Measurements from ENCODE around the gene USP33. TPM values are rescaled to one million over a fixed set of nuclear protein-coding genes. Genes with fewer than 3 reads are reported as not detected.

USP33 gene
- total RNA-seq, 1 experiment from 2014 or later: 51.5 TPM

- no peaks in the 10 kb centered on the region for H3K23me2 ChIP-seq (ENCODE audit: insufficient read length, low read depth, low read length, poor library complexity, severe bottlenecking)
- no peaks in the 10 kb centered on the region for H3K9me3 Mint-ChIP-seq
- DNase-seq: no peak
- no peak overlapping the region for H2AK5ac ChIP-seq (ENCODE audit: insufficient read length, low read length)
- no peak overlapping the region for H4K91ac ChIP-seq (ENCODE audit: insufficient read length, low read depth, low read length)
- H3K27me3 Mint-ChIP-seq (ENCODE audit: low read depth): no peaks in the 10 kb centered on the region
- no peaks in the 10 kb centered on the region for H3K27me3 ChIP-seq (ENCODE audit: insufficient read depth, low read length)
- no peak overlapping the region for H2BK5ac ChIP-seq (ENCODE audit: insufficient read length, low read length)
- H3K23ac ChIP-seq (ENCODE audit: insufficient read length, low read depth, low read length): no peak overlapping the region
- H3K4me1 ChIP-seq (ENCODE audit: insufficient read depth, low read length): no peaks in the 10 kb centered on the region
- no peak overlapping the region for H2BK15ac ChIP-seq (ENCODE audit: low read depth, low read length)
- no peak overlapping the region for H2AFZ ChIP-seq (ENCODE audit: low read length)
- H3K27ac ChIP-seq (ENCODE audit: insufficient read length, low read depth, low read length): no peak overlapping the region
- H4K5ac ChIP-seq (ENCODE audit: insufficient read length, low read depth, low read length): no peak overlapping the region
- no peak overlapping the region for H3K4me2 ChIP-seq (ENCODE audit: insufficient read depth, insufficient read length, low read length)
- no peak overlapping the region for H3K14ac ChIP-seq (ENCODE audit: insufficient read depth, low read length)
- no peaks in the 10 kb centered on the region for H3K79me1 ChIP-seq (ENCODE audit: insufficient read depth, low read depth, low read length, poor library complexity, severe bottlenecking)
- H3K36me3 Mint-ChIP-seq (ENCODE audit: insufficient read depth in 1 of 3, low read depth in 3 of 3): peaks cover 14 to 31% (median 22%) of the 10 kb centered on the region in 3 experiments; a peak in 6 of 7 replicates
- H3K56ac ChIP-seq (ENCODE audit: insufficient read length, low read depth, low read length): no peak overlapping the region
- no peaks in the 10 kb centered on the region for H3K79me2 ChIP-seq (ENCODE audit: insufficient read depth, low read length)
- H4K8ac ChIP-seq (replicated peaks; ENCODE audit: insufficient read length, low read depth, low read length): no peak overlapping the region
- H3K9ac ChIP-seq (ENCODE audit: extremely low read depth, insufficient read length, low read length): no peak overlapping the region
- no peak overlapping the region for H2BK120ac ChIP-seq (ENCODE audit: low read depth, low read length, poor library complexity, severe bottlenecking)
- H3K4me3 Mint-ChIP-seq: no peak overlapping the region
- no peak overlapping the region for H3K18ac ChIP-seq (ENCODE audit: insufficient read length, low read depth, low read length)
- H3K27ac Mint-ChIP-seq: peak overlapping the region in 1 of 3 experiments; percentile 8; a peak in 1 of 7 replicates
- peaks cover 0 to 4% of the 10 kb centered on the region in 2 experiments; a peak in 2 of 4 replicates for H3K4me1 Mint-ChIP-seq
- no peaks in the 10 kb centered on the region for H3K9me3 ChIP-seq (ENCODE audit: control insufficient read depth, low read depth, low read length)
- H3K4ac ChIP-seq (ENCODE audit: low read depth, low read length): no peak overlapping the region
- no CpG with 5 or more reads among the region's 1 CpG for WGBS (ENCODE audit: extremely low coverage, insufficient read length, low lambda C conversion rate)
- no peak overlapping the region for H2BK20ac ChIP-seq (ENCODE audit: low read depth, low read length, poor library complexity, severe bottlenecking)
- no peaks in the 10 kb centered on the region for H4K20me1 ChIP-seq (ENCODE audit: control insufficient read depth, insufficient read depth, insufficient read length)
- no peak overlapping the region for H3T11ph ChIP-seq (ENCODE audit: low read length)
- no peak overlapping the region for H2BK12ac ChIP-seq (ENCODE audit: insufficient read length, low read depth, low read length)
- no peak for TF ChIP-seq CTCF (conservative IDR thresholded peaks at IDR 0.05)
Observed at GRCh38 chr1:77732090-77732489, 27.6 kb downstream of the USP33 start.

Measured in H9 (cell line).